Stomach (tissue), 9 donors: ENCODE measurements around the gene ZFYVE1. TPM values are rescaled to one million over a fixed set of nuclear protein-coding genes. Genes with fewer than 3 reads are reported as not detected.
A peak's percentile ranks its signal among the peaks of the same experiment; 100 is the strongest.

Source experiments
- DNase-seq, 2 donors: peaks; one replicate each; pipeline versions ENCODE4 v3.0.0 to v3.0.0-alpha.2; 2013 to 2019
- H3K27ac ChIP-seq, 5 donors: fragments of 200-600 bp in 4 of 5; sonication (generic) in 4 of 5; one replicate each; pipeline ENCODE4 v1.5.1; 2013 to 2019; ENCODE audit warnings: mild to moderate bottlenecking in 1 of 5, moderate library complexity in 1 of 5
- H3K27me3 ChIP-seq, 3 donors: fragments of 200-600 bp; sonication (generic); one replicate each; pipeline ENCODE4 v1.5.1; 2017 to 2019; ENCODE audit warnings: mixed run types in 1 of 3
- H3K36me3 ChIP-seq, 4 donors: fragments of 200-600 bp; sonication (generic); 1 replicate in 3 of 4; 2 replicates in 1 of 4; pipeline ENCODE4 v1.5.1; 2016 to 2019
- H3K4me1 ChIP-seq, 4 donors: fragments of 200-600 bp; sonication (generic); one replicate each; pipeline ENCODE4 v1.5.1; 2016 to 2019
- H3K4me3 ChIP-seq, 4 donors: fragments of 200-600 bp; sonication (generic) in 3 of 4; one replicate each; pipeline ENCODE4 v1.5.1; 2016 to 2019; ENCODE audit warnings: mild to moderate bottlenecking in 1 of 4
- H3K9me3 ChIP-seq, 4 donors: fragments of 200-600 bp; sonication (generic); one replicate each; pipeline ENCODE4 v1.5.1; 2016 to 2019
- EP300 ChIP-seq: sonication (generic); formaldehyde crosslinking; IDR thresholded peaks from one replicate; pipeline ENCODE4 v1.6.1; 2017; ENCODE audit warnings: antibody characterized with exemption
- POLR2A ChIP-seq, 4 donors: fragments of 450-650 bp; IDR thresholded peaks; one replicate each; pipeline ENCODE4 v1.6.1; 2016; ENCODE audit warnings: antibody characterized with exemption in 4 of 4, control low read depth in 2 of 4, mild to moderate bottlenecking in 1 of 4, moderate library complexity in 1 of 4
- POLR2AphosphoS5 ChIP-seq, 3 donors: sonication (generic); formaldehyde crosslinking; IDR thresholded peaks; one replicate each; pipeline ENCODE4 v1.6.1; 2016; ENCODE audit warnings: antibody characterized with exemption in 3 of 3
- WGBS, 5 donors: extraction: QIAGEN DNeasy Blood & Tissue Kit in 3 of 5; methylation state at CpG; one replicate each; pipeline versions ENCODE4 v1.1.5 to v1.1.7; 2013 to 2018; 5-methylcytosine and 5-hydroxymethylcytosine counted together
- intact Hi-C: fragments of 100-400 bp; cut with DNase I; formaldehyde crosslinking; loops from one replicate; pipeline ENCODE4 v1.15.1; 2023; ENCODE audit warnings: low total_unique reads
- polyA plus RNA-seq, 3 donors: library from polyadenylated mRNA; stranded (reverse); fragments of 200-250 nt; gene quantifications; one replicate each; pipeline ENCODE4 v1.2.3, GENCODE V29; 2013
- total RNA-seq, 5 donors: library from RNA; depleted of rRNA; stranded (reverse); fragments of >200 nt; gene quantifications; one replicate each; pipeline versions ENCODE4 v1.1.0 to v1.2.3, GENCODE V29; 2014 to 2016
- TF ChIP-seq, protein P1 (sequence below), 7 experiments: fragments of 450-650 bp in 4 of 7; fragments of 200-600 bp in 3 of 7; sonication (generic) in 3 of 7; IDR thresholded peaks; one replicate each; pipeline ENCODE4 v1.5.1; 2016 to 2019; ENCODE audit warnings: antibody characterized with exemption in 7 of 7, control low read depth in 2 of 7, mild to moderate bottlenecking in 1 of 7
- donor health status: healthy with polysubstance abuse.
- donor health status: Bipolar disorder and iron deficiency.
- donor health status: healthy.

The ZFYVE1 gene
- total and polyA plus RNA-seq, 8 donors = 2.7 to 50.8 (median 5.8) TPM

- H3K36me3 ChIP-seq = peaks cover 21 to 78% (median 75%) of the 10 kb centered on the region in 4 donors
- H3K4me1 ChIP-seq = peaks cover 0 to 7% (median 0%) of the 10 kb centered on the region in 4 donors
- H3K4me3 ChIP-seq = no peak overlapping the region
- no peak overlapping the region for H3K27ac ChIP-seq
- TF ChIP-seq, protein P1, sequence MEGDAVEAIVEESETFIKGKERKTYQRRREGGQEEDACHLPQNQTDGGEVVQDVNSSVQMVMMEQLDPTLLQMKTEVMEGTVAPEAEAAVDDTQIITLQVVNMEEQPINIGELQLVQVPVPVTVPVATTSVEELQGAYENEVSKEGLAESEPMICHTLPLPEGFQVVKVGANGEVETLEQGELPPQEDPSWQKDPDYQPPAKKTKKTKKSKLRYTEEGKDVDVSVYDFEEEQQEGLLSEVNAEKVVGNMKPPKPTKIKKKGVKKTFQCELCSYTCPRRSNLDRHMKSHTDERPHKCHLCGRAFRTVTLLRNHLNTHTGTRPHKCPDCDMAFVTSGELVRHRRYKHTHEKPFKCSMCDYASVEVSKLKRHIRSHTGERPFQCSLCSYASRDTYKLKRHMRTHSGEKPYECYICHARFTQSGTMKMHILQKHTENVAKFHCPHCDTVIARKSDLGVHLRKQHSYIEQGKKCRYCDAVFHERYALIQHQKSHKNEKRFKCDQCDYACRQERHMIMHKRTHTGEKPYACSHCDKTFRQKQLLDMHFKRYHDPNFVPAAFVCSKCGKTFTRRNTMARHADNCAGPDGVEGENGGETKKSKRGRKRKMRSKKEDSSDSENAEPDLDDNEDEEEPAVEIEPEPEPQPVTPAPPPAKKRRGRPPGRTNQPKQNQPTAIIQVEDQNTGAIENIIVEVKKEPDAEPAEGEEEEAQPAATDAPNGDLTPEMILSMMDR (IDR thresholded peaks at IDR 0.05) = no peak
- TF ChIP-seq EP300 (no peak), POLR2AphosphoS5 (IDR thresholded peaks at IDR 0.05) (no peak), POLR2A (IDR thresholded peaks at IDR 0.05) (no peak)
- intact Hi-C loops = no loop called here
- H3K27me3 ChIP-seq = no peaks in the 10 kb centered on the region
- no peaks in the 10 kb centered on the region for H3K9me3 ChIP-seq
- WGBS, 5 donors = 70 to 80% (median 76%) methylated on average over 3 of the region's 3 CpGs
- DNase-seq = no peak
These were observed 40.7 kb downstream of the ZFYVE1 start for GRCh38 chr14:72986214-72986613.

GRCh38 chr14:72982146-72982708, 44.7 kb downstream of the ZFYVE1 start:
- no peak for TF ChIP-seq POLR2A (IDR thresholded peaks at IDR 0.05)
- TF ChIP-seq, protein P1 (IDR thresholded peaks at IDR 0.05) = no peak
- TF ChIP-seq EP300 = no peak
- no peak for TF ChIP-seq POLR2AphosphoS5 (IDR thresholded peaks at IDR 0.05)
- Histone ChIP-seq H3K9me3 (no peaks in the 10 kb centered on the region), H3K4me3 (no peak overlapping the region), H3K36me3 (peaks cover 21 to 92% (median 90%) of the 10 kb centered on the region in 4 donors), H3K4me1 (peaks cover 0 to 7% (median 0%) of the 10 kb centered on the region in 4 donors), H3K27ac (peak overlapping the region in 1 of 5 donors; percentile 15), H3K27me3 (no peaks in the 10 kb centered on the region)
- WGBS, 5 donors = 24 to 61% (median 43%) methylated on average over 3 of the region's 3 CpGs
- no peak for DNase-seq
- intact Hi-C loops = no loop called here

DNA sequence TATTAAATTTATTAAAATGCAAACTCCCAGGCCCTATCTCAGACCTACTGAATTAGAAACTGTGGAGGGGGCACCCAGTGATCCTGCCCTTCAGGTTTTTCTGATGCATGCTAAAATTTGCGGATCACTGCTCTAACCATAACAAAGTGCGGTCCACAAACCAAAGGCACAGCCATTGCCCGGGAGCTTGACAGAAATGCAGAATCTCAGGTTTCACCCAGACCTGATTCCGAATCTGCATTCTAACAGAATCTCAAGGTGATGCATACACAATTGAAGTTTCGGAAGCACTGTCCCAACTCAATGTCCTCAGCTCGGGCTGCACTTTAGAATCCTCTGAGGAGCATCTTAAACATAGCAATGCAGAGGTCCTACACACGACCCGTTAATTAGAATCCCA, 46.0 kb downstream of the ZFYVE1 start:
- Histone ChIP-seq H3K27ac (no peak overlapping the region), H3K27me3 (no peaks in the 10 kb centered on the region), H3K4me3 (no peak overlapping the region), H3K9me3 (no peaks in the 10 kb centered on the region), H3K4me1 (peaks cover 0 to 7% (median 0%) of the 10 kb centered on the region in 4 donors), H3K36me3 (peaks cover 20 to 92% (median 90%) of the 10 kb centered on the region in 4 donors)
- TF ChIP-seq, protein P1 (IDR thresholded peaks at IDR 0.05) = no peak
- intact Hi-C loops = no loop called here
- 85 to 98% (median 92%) methylated on average over 8 of the region's 8 CpGs for WGBS, 5 donors
- no peak for DNase-seq

DNA sequence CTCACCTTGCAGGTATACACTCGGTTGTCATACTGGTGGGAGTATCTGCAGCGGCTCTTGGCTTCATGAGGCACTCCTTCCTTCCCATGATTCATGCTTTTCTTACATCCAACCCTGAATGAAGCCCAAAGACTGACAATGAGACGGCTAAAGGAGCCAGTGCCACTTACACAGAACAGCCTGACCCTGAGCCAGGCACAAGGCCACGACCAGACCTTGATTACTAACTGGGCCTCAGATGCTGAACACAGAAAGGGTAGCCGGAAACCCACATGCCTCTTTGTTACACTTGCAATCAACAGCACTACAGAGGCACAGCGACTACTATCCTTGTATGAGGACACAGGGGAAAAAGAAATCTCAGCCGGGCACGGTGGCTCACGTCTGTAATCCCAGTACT, 48.0 kb downstream of the ZFYVE1 start:
- H3K27ac ChIP-seq = no peak overlapping the region
- DNase-seq = no peak
- H3K27me3 ChIP-seq = no peaks in the 10 kb centered on the region
- H3K9me3 ChIP-seq = no peaks in the 10 kb centered on the region
- peaks cover 0 to 7% (median 0%) of the 10 kb centered on the region in 4 donors for H3K4me1 ChIP-seq
- H3K4me3 ChIP-seq = no peak overlapping the region
- peaks cover 28 to 92% (median 90%) of the 10 kb centered on the region in 4 donors for H3K36me3 ChIP-seq
- TF ChIP-seq, protein P1 (IDR thresholded peaks at IDR 0.05) = no peak
- TF ChIP-seq POLR2AphosphoS5 (IDR thresholded peaks at IDR 0.05) (no peak), POLR2A (IDR thresholded peaks at IDR 0.05) (no peak), EP300 (no peak)
- WGBS, 5 donors = 93 to 98% (median 96%) methylated on average over 8 to 9 of the region's 9 CpGs
- intact Hi-C loops = no loop called here
